K562 (cell line): Measurements from ENCODE around the gene PTGES3. TPM values are rescaled to one million over a fixed set of nuclear protein-coding genes. Genes with fewer than 3 reads are reported as not detected.

Experiments used
- ASH1L ChIP-seq: fragments of 450-650 bp; IDR thresholded peaks from 2 replicates; pipeline ENCODE4 v1.6.1; 2018; ENCODE audit warnings: borderline replicate concordance, mild to moderate bottlenecking, low read depth; ENCODE audit not compliant: partially characterized antibody
- CCNT2 ChIP-seq: IDR thresholded peaks from 2 replicates; pipeline ENCODE4 v1.6.1; 2011; ENCODE audit warnings: borderline replicate concordance, low read depth, mild to moderate bottlenecking, moderate library complexity, mixed read lengths, low read length; ENCODE audit not compliant: insufficient read length; ENCODE audit errors: extremely low read depth
- CREB1 ChIP-seq, 2 experiments: sonication (generic) in 1 of 2; formaldehyde crosslinking in 1 of 2; IDR thresholded peaks; 2 replicates each; pipeline versions ENCODE4 v1.6.1 to v1.8.0; 2012 to 2022; ENCODE audit warnings: inconsistent platforms in 1 of 2, mild to moderate bottlenecking in 1 of 2, missing genetic modification reagents in 1 of 2, moderate library complexity in 1 of 2
- HIVEP1 ChIP-seq: fragments of 250-450 bp; sonication (Bioruptor Pico); IDR thresholded peaks from 2 replicates; pipeline ENCODE4 v1.4.0; 2020; ENCODE audit warnings: mild to moderate bottlenecking
- KAT8 ChIP-seq: fragments of 450-650 bp; IDR thresholded peaks from 2 replicates; pipeline ENCODE4 v1.6.1; 2016; ENCODE audit warnings: low read depth, mild to moderate bottlenecking
- MGA ChIP-seq: fragments of 450-650 bp; IDR thresholded peaks from 2 replicates; pipeline ENCODE4 v1.6.1; 2016; ENCODE audit warnings: mild to moderate bottlenecking, moderate library complexity
- RNF219 ChIP-seq: fragments of 250-450 bp; sonication (Bioruptor Pico); IDR thresholded peaks from 2 replicates; pipeline ENCODE4 v1.5.0; 2022; ENCODE audit warnings: mild to moderate bottlenecking
- SMARCE1 ChIP-seq: fragments of 450-650 bp; IDR thresholded peaks from 2 replicates; pipeline ENCODE4 v1.7.1; 2016; ENCODE audit warnings: mild to moderate bottlenecking
- TAF9B ChIP-seq: fragments of 450-650 bp; IDR thresholded peaks from 2 replicates; pipeline ENCODE4 v1.6.1; 2018; ENCODE audit warnings: mild to moderate bottlenecking; ENCODE audit not compliant: partially characterized antibody
- U2AF1 ChIP-seq: fragments of 200-400 bp; formaldehyde crosslinking; optimal IDR thresholded peaks from 2 replicates; pipeline ENCODE3; 2017; ENCODE audit warnings: mild to moderate bottlenecking, low read depth, low read length, moderate library complexity
- polyA plus RNA-seq, 8 experiments: library from polyadenylated mRNA; depleted of rRNA in 4 of 8; stranded (reverse) in 5 of 8; unstranded in 3 of 8; fragments of >200 nt; fragmentation: Nextera tagmentation in 2 of 8; fragmentation: Illumina TruSeq in 1 of 8; extraction: Ambion mirVana in 2 of 8; extraction: Trizol in 1 of 8; gene quantifications; 2 replicates each; pipeline versions ENCODE4 v1.2.1 to v1.2.3, GENCODE V29; 2011 to 2014; ENCODE audit warnings: inconsistent platforms in 1 of 8, missing spikeins in 1 of 8
- total RNA-seq, 7 experiments: library from RNA; depleted of rRNA in 6 of 7; stranded (reverse); fragments of >200 nt in 6 of 7; fragmentation: Illumina TruSeq in 2 of 7; extraction: Trizol in 2 of 7; gene quantifications; 2 replicates each; pipeline versions ENCODE4 v1.2.1 to v1.2.3, GENCODE V29; 2011 to 2021; ENCODE audit warnings: low replicate concordance in 1 of 7

PTGES3 gene
- total and polyA plus RNA-seq, 9 of the 15 experiments (the other 6 are each of a cell fraction or from before 2014, with no cell fraction given) = 163 to 501 (median 213) TPM

- TF ChIP-seq MGA = no peak
- no peak for TF ChIP-seq RNF219 (CRISPR knock-in tag)
- TF ChIP-seq ASH1L = no peak
- TF ChIP-seq SMARCE1 = peak; percentile 44; the same call in 1 of the 2 replicates
- no peak for TF ChIP-seq CREB1 (IDR thresholded peaks at IDR 0.05)
- no peak for TF ChIP-seq CREB1 (CRISPR knock-in tag; IDR thresholded peaks at IDR 0.05)
- no peak for TF ChIP-seq U2AF1
- TF ChIP-seq KAT8 = no peak
- no peak for TF ChIP-seq HIVEP1 (CRISPR knock-in tag)
- peak; percentile 34 for TF ChIP-seq TAF9B
- TF ChIP-seq CCNT2 = no peak
These were observed 33.1 kb upstream of the PTGES3 start (continued) for GRCh38 chr12:56721216-56721615.
